Vagina (tissue), 2 donors: ENCODE results near the gene SMARCA2. TPM values are rescaled to one million over a fixed set of nuclear protein-coding genes. Genes with fewer than 3 reads are reported as not detected.

Experiments used
- DNase-seq, 2 donors: peaks; one replicate each; pipeline ENCODE4 v3.0.0-alpha.2; 2017; ENCODE audit errors: extremely low spot score in 2 of 2
- H3K27ac ChIP-seq: fragments of 200-600 bp; sonication (generic); one replicate; pipeline ENCODE4 v1.5.1; 2019
- H3K27me3 ChIP-seq: fragments of 200-600 bp; sonication (generic); one replicate; pipeline ENCODE4 v1.5.1; 2019
- H3K36me3 ChIP-seq, 2 donors: fragments of 200-600 bp; sonication (generic); one replicate each; pipeline ENCODE4 v1.5.1; 2017 to 2019
- H3K4me1 ChIP-seq: fragments of 200-600 bp; sonication (generic); one replicate; pipeline ENCODE4 v1.5.1; 2019
- H3K4me3 ChIP-seq, 2 donors: fragments of 200-600 bp; sonication (generic); 1 replicate in 1 of 2; 2 replicates in 1 of 2; pipeline ENCODE4 v1.5.1; 2016 to 2019
- H3K9me3 ChIP-seq: fragments of 200-600 bp; sonication (generic); one replicate; pipeline ENCODE4 v1.5.1; 2019
- POLR2A ChIP-seq, 2 donors: fragments of 450-650 bp; IDR thresholded peaks; one replicate each; pipeline ENCODE4 v1.6.1; 2017; ENCODE audit warnings: antibody characterized with exemption in 2 of 2, mild to moderate bottlenecking in 2 of 2, moderate library complexity in 2 of 2
- POLR2AphosphoS5 ChIP-seq, 2 donors: sonication (generic); formaldehyde crosslinking; IDR thresholded peaks; one replicate each; pipeline ENCODE4 v1.9.0; 2017; ENCODE audit warnings: antibody characterized with exemption in 2 of 2, mild to moderate bottlenecking in 2 of 2, low read depth in 1 of 2; ENCODE audit not compliant: insufficient read depth in 1 of 2
- intact Hi-C: fragments of 100-400 bp; cut with DNase I; formaldehyde crosslinking; loops from one replicate; pipeline ENCODE4 v1.15.1; 2023
- total RNA-seq: library from RNA; depleted of rRNA; stranded (reverse); fragments of >200 nt; gene quantifications from one replicate; pipeline ENCODE4 v1.2.3, GENCODE V29; 2016
- TF ChIP-seq, protein P1 (sequence below), 3 experiments: fragments of 450-650 bp in 2 of 3; fragments of 200-600 bp in 1 of 3; sonication (generic) in 1 of 3; IDR thresholded peaks; one replicate each; pipeline ENCODE4 v1.5.1; 2017 to 2019; ENCODE audit warnings: antibody characterized with exemption in 3 of 3, mild to moderate bottlenecking in 2 of 3, moderate library complexity in 2 of 3

The SMARCA2 gene
- total RNA-seq, 1 donor from 2014 or later = 98.0 TPM

DNA sequence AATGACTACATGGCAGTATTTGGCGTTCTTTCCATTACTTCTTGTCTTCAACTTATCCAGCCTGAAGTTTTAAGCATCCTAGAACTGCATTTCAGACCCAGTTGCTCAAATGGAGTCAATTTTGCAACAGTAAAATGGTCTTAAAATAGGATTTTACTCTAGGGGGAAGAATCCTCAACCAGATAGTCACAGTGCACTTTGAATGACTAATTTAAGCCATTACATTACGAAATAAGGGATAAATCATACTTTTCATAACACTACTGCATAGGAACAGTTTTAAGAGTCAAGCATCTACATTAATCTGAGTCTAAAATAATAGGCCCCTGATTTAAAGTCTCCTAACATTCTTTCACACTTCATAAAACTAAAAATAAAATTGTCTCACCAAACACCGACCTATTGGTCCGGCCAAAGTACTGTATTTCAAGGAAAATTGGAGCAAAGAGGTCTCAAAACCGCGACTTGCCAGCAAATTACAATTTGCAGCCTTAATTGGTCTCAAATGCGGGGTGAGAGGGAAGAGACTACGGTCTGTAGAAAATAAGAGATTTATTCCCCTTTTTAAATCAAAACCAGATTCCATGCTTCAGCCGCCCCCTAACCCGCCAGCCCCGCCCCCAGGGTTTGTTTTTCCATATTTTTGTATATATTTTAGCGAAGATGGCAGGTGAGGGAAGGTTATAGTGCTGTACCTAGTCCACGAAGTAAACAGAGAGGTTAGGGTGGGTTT lies 1.2 kb upstream of the SMARCA2 start:
- intact Hi-C loops = no loop called here
- no peak for TF ChIP-seq POLR2AphosphoS5 (IDR thresholded peaks at IDR 0.05; ENCODE audit: insufficient read depth in 1 of 2, low read depth in 1 of 2)
- TF ChIP-seq POLR2A (IDR thresholded peaks at IDR 0.05) = no peak
- TF ChIP-seq, protein P1, sequence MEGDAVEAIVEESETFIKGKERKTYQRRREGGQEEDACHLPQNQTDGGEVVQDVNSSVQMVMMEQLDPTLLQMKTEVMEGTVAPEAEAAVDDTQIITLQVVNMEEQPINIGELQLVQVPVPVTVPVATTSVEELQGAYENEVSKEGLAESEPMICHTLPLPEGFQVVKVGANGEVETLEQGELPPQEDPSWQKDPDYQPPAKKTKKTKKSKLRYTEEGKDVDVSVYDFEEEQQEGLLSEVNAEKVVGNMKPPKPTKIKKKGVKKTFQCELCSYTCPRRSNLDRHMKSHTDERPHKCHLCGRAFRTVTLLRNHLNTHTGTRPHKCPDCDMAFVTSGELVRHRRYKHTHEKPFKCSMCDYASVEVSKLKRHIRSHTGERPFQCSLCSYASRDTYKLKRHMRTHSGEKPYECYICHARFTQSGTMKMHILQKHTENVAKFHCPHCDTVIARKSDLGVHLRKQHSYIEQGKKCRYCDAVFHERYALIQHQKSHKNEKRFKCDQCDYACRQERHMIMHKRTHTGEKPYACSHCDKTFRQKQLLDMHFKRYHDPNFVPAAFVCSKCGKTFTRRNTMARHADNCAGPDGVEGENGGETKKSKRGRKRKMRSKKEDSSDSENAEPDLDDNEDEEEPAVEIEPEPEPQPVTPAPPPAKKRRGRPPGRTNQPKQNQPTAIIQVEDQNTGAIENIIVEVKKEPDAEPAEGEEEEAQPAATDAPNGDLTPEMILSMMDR (IDR thresholded peaks at IDR 0.05) = no peak
- Histone ChIP-seq H3K36me3 (no peaks in the 10 kb centered on the region), H3K4me3 (peak overlapping the region; percentile 69 to 94), H3K4me1 (peaks cover 20% of the 10 kb centered on the region), H3K27ac (peak overlapping the region; percentile 98), H3K27me3 (no peaks in the 10 kb centered on the region), H3K9me3 (no peaks in the 10 kb centered on the region)
- DNase-seq = no peak

GRCh38 chr9:2015581-2016407 lies 647 bp downstream of the SMARCA2 start:
- intact Hi-C loops = no loop called here

GRCh38 chr9:2016408-2017330 lies 1.5 kb downstream of the SMARCA2 start:
- no peaks in the 10 kb centered on the region for H3K27me3 ChIP-seq
- peak in 1 of 2 donors; percentile 77 for TF ChIP-seq POLR2A (IDR thresholded peaks at IDR 0.05)
- TF ChIP-seq, protein P1 (IDR thresholded peaks at IDR 0.05) = no peak
- peak in 1 of 2 donors; percentile 80 for TF ChIP-seq POLR2AphosphoS5 (IDR thresholded peaks at IDR 0.05; ENCODE audit: insufficient read depth in 1 of 2, low read depth in 1 of 2)
- intact Hi-C loops = no loop called here
- peaks cover 42% of the 10 kb centered on the region for H3K4me1 ChIP-seq
- no peaks in the 10 kb centered on the region for H3K9me3 ChIP-seq
- H3K27ac ChIP-seq = peak overlapping the region; percentile 98
- no peaks in the 10 kb centered on the region for H3K36me3 ChIP-seq
- DNase-seq = peak in 1 of 2 donors; percentile 93
- H3K4me3 ChIP-seq = peak overlapping the region; percentile 69 to 94

More at GRCh38 chr9:2015581-2016407, 647 bp downstream of the SMARCA2 start:
- H3K4me3 ChIP-seq = peak overlapping the region; percentile 69 to 94
- peaks cover 37% of the 10 kb centered on the region for H3K4me1 ChIP-seq
- no peaks in the 10 kb centered on the region for H3K36me3 ChIP-seq
- TF ChIP-seq POLR2AphosphoS5 (IDR thresholded peaks at IDR 0.05; ENCODE audit: insufficient read depth in 1 of 2, low read depth in 1 of 2) (no peak), POLR2A (IDR thresholded peaks at IDR 0.05) (no peak)
- TF ChIP-seq, protein P1 (IDR thresholded peaks at IDR 0.05) = no peak
- no peaks in the 10 kb centered on the region for H3K9me3 ChIP-seq
- DNase-seq = no peak
- H3K27me3 ChIP-seq = no peaks in the 10 kb centered on the region
- peak overlapping the region; percentile 98 for H3K27ac ChIP-seq

GRCh38 chr9:2017331-2018161 lies 2.4 kb downstream of the SMARCA2 start:
- no peaks in the 10 kb centered on the region for H3K27me3 ChIP-seq
- peaks cover 51% of the 10 kb centered on the region for H3K4me1 ChIP-seq
- peak overlapping the region; percentile 98 for H3K27ac ChIP-seq
- intact Hi-C loops = no loop called here
- DNase-seq = no peak
- H3K36me3 ChIP-seq = no peaks in the 10 kb centered on the region
- TF ChIP-seq, protein P1 (IDR thresholded peaks at IDR 0.05) = no peak
- TF ChIP-seq POLR2AphosphoS5 (IDR thresholded peaks at IDR 0.05; ENCODE audit: insufficient read depth in 1 of 2, low read depth in 1 of 2) (peak; percentile 9 to 55), POLR2A (IDR thresholded peaks at IDR 0.05) (peak in 1 of 2 donors; percentile 65)
- H3K4me3 ChIP-seq = peak overlapping the region; percentile 69 to 94
- H3K9me3 ChIP-seq = no peaks in the 10 kb centered on the region
